ENCODE measurements around the gene MYO1D.

DNA sequence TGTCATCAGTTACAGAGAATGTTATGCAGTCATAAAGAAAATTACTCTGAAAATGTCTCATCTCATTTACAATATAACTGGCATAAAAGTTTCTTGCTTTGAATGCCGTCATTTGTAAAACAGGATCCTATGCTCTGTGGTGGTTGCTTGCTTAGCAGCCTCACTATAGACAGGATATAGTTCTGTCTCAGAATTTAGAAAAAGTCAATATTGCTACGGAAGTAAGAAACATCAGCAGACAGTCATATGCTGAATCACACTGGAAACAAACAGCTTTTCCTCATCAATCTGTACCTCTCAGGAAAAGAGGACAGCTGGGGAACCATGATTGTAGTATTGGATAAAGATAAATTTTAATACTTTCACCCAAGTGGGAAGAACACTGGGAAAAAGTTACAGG, 105.5 kb downstream of the MYO1D start:
- TF ChIP-seq FOXA1 (IDR thresholded peaks at IDR 0.05) = no peak
- no peak for TF ChIP-seq HNF4G (IDR thresholded peaks at IDR 0.05)

Measured in liver (tissue), 2 donors.